Left ventricle myocardium superior (tissue), 1 donor: Measurements from ENCODE around the gene ADGRG3. TPM values are rescaled to one million over a fixed set of nuclear protein-coding genes. Genes with fewer than 3 reads are reported as not detected.

ENCODE experiments used
- ATAC-seq: fragments of 200-7000 bp; cut with Tn5 transposase; one replicate; pipeline ENCODE4 v1.9.1; 2020; ENCODE audit warnings: mild to moderate bottlenecking, moderate library complexity
- DNase-seq: peaks from one replicate; pipeline ENCODE4 v3.0.0-alpha.2; 2020
- intact Hi-C: fragments of 100-400 bp; cut with micrococcal nuclease; formaldehyde crosslinking; loops from one replicate; pipeline ENCODE4 v1.11.0; 2022
- total RNA-seq: library from RNA; stranded (reverse); fragmentation: NEBNext Ultra II Directional; extraction: Animal tissue kit (Norgen Biotek cat#: 25700); gene quantifications from one replicate; pipeline ENCODE4 v1.2.1, GENCODE V29; 2021
- donor health status: DM: no; HTN: yes; CAD: no; lungs with severe emphysema.

ADGRG3 gene
- total RNA-seq, 1 donor from 2014 or later = 0.82 TPM

- ATAC-seq (no peak), DNase-seq (no peak)
- intact Hi-C loops = no loop called here
Observed at GRCh38 chr16:57672416-57672815, 4.3 kb downstream of the ADGRG3 start.

- ATAC-seq = no peak
- DNase-seq = no peak
- intact Hi-C loops = no loop called here
Observed at GRCh38 chr16:57672824-57673223, 4.7 kb downstream of the ADGRG3 start.

- ATAC-seq = peak; percentile 16
- DNase-seq = no peak
- intact Hi-C loops = no loop called here
Observed at GRCh38 chr16:57675741-57676551, 7.8 kb downstream of the ADGRG3 start.

- DNase-seq (no peak), ATAC-seq (no peak)
- intact Hi-C loops = no loop called here
Observed at GRCh38 chr16:57676553-57677085, 8.5 kb downstream of the ADGRG3 start.

- intact Hi-C loops = no loop called here
- ATAC-seq = peak; percentile 90
- no peak for DNase-seq
Observed at GRCh38 chr16:57677622-57678369, 9.7 kb downstream of the ADGRG3 start.

- no peak for ATAC-seq
- no peak for DNase-seq
- intact Hi-C loops = no loop called here
Observed at GRCh38 chr16:57679016-57679415, 10.9 kb downstream of the ADGRG3 start.

- DNase-seq = no peak
- intact Hi-C loops = no loop called here
- ATAC-seq = no peak
Observed at GRCh38 chr16:57679767-57680482, 11.8 kb downstream of the ADGRG3 start.

- DNase-seq (no peak), ATAC-seq (no peak)
- intact Hi-C loops = no loop called here
Observed at GRCh38 chr16:57680842-57681375, 12.8 kb downstream of the ADGRG3 start.

GRCh38 chr16:57681950-57682728, 14.0 kb downstream of the ADGRG3 start:
- ATAC-seq = no peak
- intact Hi-C loops = no loop called here
- DNase-seq = no peak

GRCh38 chr16:57682809-57683635, 14.9 kb downstream of the ADGRG3 start:
- ATAC-seq = no peak
- intact Hi-C loops = no loop called here

GRCh38 chr16:57683636-57684545, 15.8 kb downstream of the ADGRG3 start:
- intact Hi-C loops = no loop called here
- no peak for DNase-seq
- no peak for ATAC-seq

More at GRCh38 chr16:57682809-57683635, 14.9 kb downstream of the ADGRG3 start:
- no peak for DNase-seq

- DNase-seq (no peak), ATAC-seq (no peak)
- intact Hi-C loops = no loop called here
Observed at GRCh38 chr16:57684626-57685358, 16.7 kb downstream of the ADGRG3 start.

- DNase-seq (no peak), ATAC-seq (no peak)
- intact Hi-C loops = no loop called here
Observed at GRCh38 chr16:57685633-57686032, 17.5 kb downstream of the ADGRG3 start.

GRCh38 chr16:57686577-57686976, 18.5 kb downstream of the ADGRG3 start:
- ATAC-seq = no peak
- intact Hi-C loops = no loop called here

GRCh38 chr16:57687363-57687929, 19.3 kb downstream of the ADGRG3 start:
- ATAC-seq = no peak
- no peak for DNase-seq
- intact Hi-C loops = no loop called here

More at GRCh38 chr16:57686577-57686976, 18.5 kb downstream of the ADGRG3 start:
- DNase-seq = no peak

- no peak for DNase-seq
- no peak for ATAC-seq
- intact Hi-C loops = no loop called here
Observed at GRCh38 chr16:57688487-57688986, 20.4 kb downstream of the ADGRG3 start.
